T1000 (cell line): Measurements from ENCODE around the gene LHX5.
"Not testable (repeated sequence)": the region's sequence is repeated elsewhere in the genome, so short reads cannot be mapped to it uniquely, and the experiment has no call there.

Source experiments
- DNase-seq: peaks from one replicate; lab custom pipeline; 2025; ENCODE audit warnings: mixed read lengths; lab: John Stamatoyannopoulos, UW

Gene LHX5

DNA sequence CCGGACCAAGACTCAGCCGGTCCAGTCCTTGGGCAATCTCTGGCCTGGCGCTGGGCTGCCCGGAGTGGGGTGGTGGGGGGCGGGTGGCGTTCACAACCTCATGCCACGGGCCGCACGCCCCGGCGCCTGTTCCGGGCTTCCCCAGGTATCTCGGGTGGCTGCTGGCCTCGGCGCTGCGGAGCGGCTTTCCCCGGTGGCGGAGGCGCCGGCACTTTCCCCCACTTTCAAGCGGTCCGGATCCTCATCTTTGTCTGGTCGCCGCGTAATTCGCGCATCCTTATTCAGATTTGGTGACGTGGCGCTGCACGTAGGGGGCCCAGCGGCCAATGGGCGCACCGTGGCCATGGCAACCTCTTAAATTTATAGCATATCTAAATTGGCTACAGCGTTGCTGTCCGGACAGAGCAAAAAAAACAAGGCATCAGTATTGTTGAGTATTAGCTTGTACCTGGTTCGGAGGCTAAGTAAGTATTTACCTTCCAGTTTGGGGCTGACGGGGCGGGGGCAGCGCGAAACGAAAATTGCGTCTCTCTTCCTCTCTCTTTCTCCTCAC, at the start of gene LHX5:
Gene LHX5 (minus strand): TSS at position 253 of the 553 bp plus-strand sequence. CDS start 373 bp downstream, outside the sequence.
- DNase-seq: no peak

DNA sequence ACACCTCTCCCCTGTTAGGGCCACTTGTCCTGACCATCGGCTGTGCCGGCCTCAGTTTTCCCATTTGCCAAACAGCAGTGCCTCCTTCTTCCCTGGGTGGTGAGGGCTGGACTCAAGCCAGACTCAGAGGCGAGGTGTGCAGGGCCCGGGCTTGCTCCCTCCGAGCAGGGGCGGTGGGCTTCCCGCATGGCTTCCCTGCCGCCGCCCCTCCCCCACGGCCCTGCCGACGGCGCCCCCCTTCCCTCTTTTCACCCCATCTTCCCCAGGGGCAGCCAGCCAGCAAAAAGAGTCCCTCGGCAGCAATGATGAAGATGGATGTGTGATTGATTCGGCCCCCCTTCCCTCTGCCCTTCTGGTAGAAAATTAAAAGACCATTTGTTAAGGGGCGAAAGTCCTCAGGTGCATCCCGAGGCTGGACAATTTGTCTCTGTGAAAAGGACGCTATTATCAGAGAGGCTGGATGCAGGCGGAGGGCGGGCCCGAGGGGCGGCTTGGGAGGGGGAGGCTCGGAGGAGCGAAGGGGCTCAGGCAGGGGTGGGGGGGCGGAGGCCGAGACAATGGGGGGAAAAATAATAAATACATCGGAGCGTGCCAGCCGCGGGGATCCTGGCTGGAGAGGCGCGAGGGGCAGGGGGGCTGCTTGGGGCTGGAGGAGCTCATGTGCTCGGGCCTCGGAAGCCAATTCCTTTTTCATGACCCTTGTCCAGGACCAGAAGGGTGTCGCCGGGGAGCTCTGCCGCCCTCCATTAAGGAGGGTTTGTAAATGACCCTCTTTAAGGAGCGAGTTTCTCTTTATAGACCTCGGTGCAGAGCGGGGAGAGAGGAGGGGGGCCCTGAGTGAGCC, 48.0 kb upstream of the LHX5 start:
- no peak for DNase-seq

GRCh38 chr12:113515082-113515856, 43.6 kb upstream of the LHX5 start:
- DNase-seq: no peak

GRCh38 chr12:113514602-113515001, 42.9 kb upstream of the LHX5 start:
- no peak for DNase-seq

GRCh38 chr12:113512568-113512967, 40.9 kb upstream of the LHX5 start:
- DNase-seq: no peak

- DNase-seq: no peak
Measured at GRCh38 chr12:113506867-113507266, 35.2 kb upstream of the LHX5 start.

- no peak for DNase-seq
Measured at GRCh38 chr12:113505941-113506340, 34.3 kb upstream of the LHX5 start.

- no peak for DNase-seq
Measured at GRCh38 chr12:113504917-113505316, 33.2 kb upstream of the LHX5 start.

DNA sequence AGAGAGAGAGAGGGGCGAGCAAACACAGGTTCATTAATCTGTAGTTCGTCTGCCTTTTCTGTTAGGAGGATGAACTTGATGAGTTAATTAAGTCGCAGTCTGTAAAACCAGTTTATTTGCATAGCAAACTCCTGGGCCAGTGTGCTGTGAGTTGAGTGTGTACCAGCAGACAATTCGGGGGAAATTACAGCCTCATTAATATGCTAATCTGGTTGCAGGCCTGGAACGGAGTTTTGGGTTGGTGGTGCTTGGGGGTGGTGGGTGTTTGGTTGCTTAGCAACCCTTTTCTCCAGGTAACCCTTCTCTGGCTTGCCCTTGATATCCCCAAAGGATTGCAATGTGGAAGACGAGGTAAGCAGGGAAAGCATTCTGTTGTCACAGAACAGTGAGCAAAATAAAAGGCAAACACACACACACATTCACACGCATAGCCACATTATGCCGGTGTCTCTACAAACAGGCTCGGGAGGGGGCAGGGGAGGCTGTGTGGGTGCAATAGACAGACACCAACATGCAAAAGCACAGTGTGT, 29.2 kb upstream of the LHX5 start:
- no peak for DNase-seq

DNA sequence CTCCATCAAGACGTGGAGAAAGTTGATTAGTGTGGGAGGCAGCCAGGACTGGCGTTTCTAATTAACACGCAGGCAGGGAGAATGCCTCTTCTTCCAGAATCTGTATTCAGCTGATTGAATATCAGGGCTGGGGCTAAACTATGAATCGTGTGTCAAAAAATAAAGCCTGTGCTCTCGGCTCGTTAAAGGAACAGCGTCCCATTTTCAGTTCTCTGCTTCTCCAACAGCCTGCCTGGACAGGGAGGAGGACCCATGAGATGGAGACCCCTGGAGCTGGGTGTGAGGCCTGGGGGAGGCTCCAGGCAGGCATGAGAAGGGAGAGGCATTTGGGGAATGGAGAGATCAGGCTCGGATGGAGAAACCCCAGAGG, 28.6 kb upstream of the LHX5 start:
- no peak for DNase-seq

GRCh38 chr12:113498490-113498889, 26.8 kb upstream of the LHX5 start:
- no peak for DNase-seq

- no peak for DNase-seq
Measured at GRCh38 chr12:113497693-113498092, 26.0 kb upstream of the LHX5 start.

DNA sequence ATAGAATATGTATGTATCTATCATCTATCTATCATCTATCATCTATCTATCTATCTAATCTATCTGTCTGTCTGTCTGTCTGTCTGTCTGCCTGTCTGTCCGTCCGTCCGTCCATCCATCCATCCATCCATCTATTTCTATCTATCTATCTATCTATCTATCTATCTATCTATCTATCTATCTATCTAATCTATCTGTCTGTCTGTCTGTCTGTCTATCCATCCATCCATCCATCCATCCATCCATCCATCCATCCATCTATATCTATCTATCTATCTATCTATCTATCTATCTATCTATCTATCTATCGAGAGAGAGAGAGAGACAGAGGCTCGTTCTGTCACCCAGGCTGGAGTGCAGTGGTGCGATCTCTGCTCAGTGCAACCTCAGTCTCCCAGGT, 24.3 kb upstream of the LHX5 start:
- DNase-seq: not testable (repeated sequence)

- DNase-seq: no peak
Measured at GRCh38 chr12:113488322-113488721, 16.7 kb upstream of the LHX5 start.

GRCh38 chr12:113486722-113487121, 15.1 kb upstream of the LHX5 start:
- no peak for DNase-seq

- no peak for DNase-seq
Measured at GRCh38 chr12:113485330-113485729, 13.7 kb upstream of the LHX5 start.

- no peak for DNase-seq
Measured at GRCh38 chr12:113482334-113482733, 10.7 kb upstream of the LHX5 start.

- no peak for DNase-seq
Measured at GRCh38 chr12:113480336-113480971, 8.8 kb upstream of the LHX5 start.

- DNase-seq: no peak
Measured at GRCh38 chr12:113479590-113480335, 8.1 kb upstream of the LHX5 start.

DNA sequence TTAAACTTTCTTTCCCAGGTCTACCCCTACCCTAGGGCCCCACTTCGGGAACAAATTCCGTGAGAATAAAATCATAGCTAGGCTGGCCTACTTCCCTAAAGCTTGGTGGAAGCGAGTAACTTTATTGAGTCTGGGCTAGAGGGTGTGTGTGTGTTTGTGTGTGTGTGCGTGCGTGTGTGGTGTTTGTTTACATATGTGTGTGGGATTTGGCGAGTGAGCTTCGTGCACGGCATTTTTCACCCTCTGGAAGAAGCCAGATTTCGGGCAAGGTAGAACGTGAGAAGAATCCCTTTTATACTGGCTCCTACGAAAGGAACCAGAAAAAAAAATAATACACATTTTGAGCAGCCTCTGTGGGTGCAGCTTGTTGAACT, 7.5 kb upstream of the LHX5 start:
- DNase-seq: no peak

GRCh38 chr12:113478351-113479011, 6.8 kb upstream of the LHX5 start:
- DNase-seq: no peak
